Measurements from ENCODE around the gene LCN12.
A peak's percentile ranks its signal among the peaks of the same experiment; 100 is the strongest.

Gene LCN12

GRCh38 chr9:136991993-136992818 lies 40.1 kb downstream of the LCN12 start, which contains the start of gene PAXX:
Gene PAXX (plus strand): TSS chr9:136992422. CDS start chr9:136992444, 22 bp downstream.
- DNase-seq (ENCODE audit: low spot score), result peak; percentile 95

- DNase-seq (ENCODE audit: low spot score), result no peak
Observed at GRCh38 chr9:136992819-136993369, 40.8 kb downstream of the LCN12 start.

GRCh38 chr9:136994180-136994887 lies 42.3 kb downstream of the LCN12 start:
- DNase-seq (ENCODE audit: low spot score), result no peak

- DNase-seq (ENCODE audit: low spot score), result no peak
Observed at GRCh38 chr9:136994888-136995230, 42.8 kb downstream of the LCN12 start.

GRCh38 chr9:136995362-136995761 lies 43.3 kb downstream of the LCN12 start:
- DNase-seq (ENCODE audit: low spot score), result no peak

GRCh38 chr9:136995772-136996311 lies 43.8 kb downstream of the LCN12 start:
- DNase-seq (ENCODE audit: low spot score), result no peak

- peak; percentile 11 for DNase-seq (ENCODE audit: low spot score)
Observed at GRCh38 chr9:136996361-136997292, 44.6 kb downstream of the LCN12 start, which contains the start of gene CLIC3. Gene CLIC3 (minus strand): TSS chr9:136996568. CDS start chr9:136996543, 25 bp downstream.

GRCh38 chr9:136997371-136997770 lies 45.3 kb downstream of the LCN12 start:
- no peak for DNase-seq (ENCODE audit: low spot score)

- peak; percentile 23 for DNase-seq (ENCODE audit: low spot score)
Observed at GRCh38 chr9:136997830-136998234, 45.8 kb downstream of the LCN12 start.

GRCh38 chr9:137000177-137000930 lies 48.3 kb downstream of the LCN12 start:
- peak; percentile 63 for DNase-seq (ENCODE audit: low spot score)

- DNase-seq (ENCODE audit: low spot score), result no peak
Observed at GRCh38 chr9:137001857-137002645, 50.0 kb downstream of the LCN12 start.

GRCh38 chr9:137002646-137003041 lies 50.6 kb downstream of the LCN12 start:
- no peak for DNase-seq (ENCODE audit: low spot score)

GRCh38 chr9:137004285-137004684 lies 52.2 kb downstream of the LCN12 start:
- DNase-seq (ENCODE audit: low spot score), result peak; percentile 15

Data from activated CD4-positive, alpha-beta T cell treated with anti-CD3 and anti-CD28 coated beads, Interleukin-2, Interleukin-4, amounts not matched to agents 100 ng/mL and 50 ng/mL, durations not matched to agents 16 hours and 8 hours (primary cell).